ENCODE measurements around the gene MAP4K3. TPM values are rescaled to one million over a fixed set of nuclear protein-coding genes. Genes with fewer than 3 reads are reported as not detected.

Gene MAP4K3
- total RNA-seq, 6 donors from 2014 or later = 29.8 to 83.6 (median 51.1) TPM

DNA sequence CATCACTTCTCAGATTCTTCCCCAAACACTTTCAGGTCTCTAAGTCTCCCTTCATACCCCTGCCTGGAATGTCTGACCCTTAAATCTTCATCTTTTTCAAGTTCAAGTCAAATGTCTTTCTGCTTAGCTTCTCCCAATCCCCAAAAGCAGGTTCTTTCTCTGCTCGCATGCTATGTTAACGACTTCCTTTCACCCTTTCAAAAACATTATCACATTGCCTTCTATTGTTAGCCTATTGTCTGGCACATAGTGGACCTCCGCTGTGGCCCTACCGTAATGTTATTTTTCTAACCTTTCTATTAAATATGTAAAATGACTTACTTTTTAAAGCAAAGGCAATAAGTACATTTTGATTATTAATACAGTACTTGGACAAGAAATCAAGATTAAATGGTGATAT, 195.5 kb downstream of the MAP4K3 start:
- H3K9me3 ChIP-seq = no peaks in the 10 kb centered on the region
- no peak overlapping the region for H3K27ac ChIP-seq
- ATAC-seq (ENCODE audit: low FRiP score in 2 of 2) (no peak), DNase-seq (no peak)
- TF ChIP-seq POLR2AphosphoS5 (IDR thresholded peaks at IDR 0.05) = no peak
- no peak for TF ChIP-seq EP300 (IDR thresholded peaks at IDR 0.05)
- no peak for TF ChIP-seq CTCF (IDR thresholded peaks at IDR 0.05)
- no peak for TF ChIP-seq POLR2A (IDR thresholded peaks at IDR 0.05)
- H3K4me1 ChIP-seq = peaks cover 0 to 3% (median 0%) of the 10 kb centered on the region in 4 donors
- WGBS, 2 donors = 50 to 63% methylated on average over 4 of the region's 4 CpGs
- no peaks in the 10 kb centered on the region for H3K27me3 ChIP-seq
- H3K4me3 ChIP-seq = no peak overlapping the region
- H3K36me3 ChIP-seq = no peaks in the 10 kb centered on the region

DNA sequence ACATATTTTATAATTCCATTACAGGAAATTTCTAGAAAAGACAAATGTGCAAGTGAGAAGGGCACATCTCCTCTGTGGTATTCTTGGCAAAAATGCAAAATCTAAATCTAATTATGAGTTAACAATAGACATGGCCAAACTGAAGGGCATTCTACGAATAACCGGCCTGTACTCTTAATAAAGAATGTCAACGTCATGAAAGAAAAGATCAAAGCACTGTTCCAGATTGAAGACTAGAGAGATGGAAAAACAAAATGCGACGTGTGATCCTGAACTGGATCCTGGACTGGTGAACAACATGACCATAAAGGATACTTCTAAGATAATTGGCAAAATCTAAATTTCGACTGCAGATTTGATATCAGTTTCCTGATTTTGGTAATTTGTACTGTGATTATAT, 196.3 kb downstream of the MAP4K3 start:
- ATAC-seq (ENCODE audit: low FRiP score in 2 of 2) (no peak), DNase-seq (no peak)
- no peak for TF ChIP-seq CTCF (IDR thresholded peaks at IDR 0.05)
- TF ChIP-seq EP300 (IDR thresholded peaks at IDR 0.05) = no peak
- TF ChIP-seq POLR2A (IDR thresholded peaks at IDR 0.05) = no peak
- no peak for TF ChIP-seq POLR2AphosphoS5 (IDR thresholded peaks at IDR 0.05)
- peaks cover 0 to 3% (median 0%) of the 10 kb centered on the region in 4 donors for H3K4me1 ChIP-seq
- no peaks in the 10 kb centered on the region for H3K36me3 ChIP-seq
- no peaks in the 10 kb centered on the region for H3K9me3 ChIP-seq
- no peak overlapping the region for H3K4me3 ChIP-seq
- no peak overlapping the region for H3K27ac ChIP-seq
- no peaks in the 10 kb centered on the region for H3K27me3 ChIP-seq
- WGBS, 2 donors = 90 to 92% methylated on average over 6 of the region's 6 CpGs

GRCh38 chr2:39234754-39235153, 202.3 kb downstream of the MAP4K3 start:
- Histone ChIP-seq H3K4me3 (no peak overlapping the region), H3K27ac (no peak overlapping the region), H3K9me3 (no peaks in the 10 kb centered on the region), H3K27me3 (no peaks in the 10 kb centered on the region), H3K4me1 (peaks cover 0 to 4% (median 0%) of the 10 kb centered on the region in 4 donors), H3K36me3 (no peaks in the 10 kb centered on the region)
- WGBS, 2 donors = 93 to 100% methylated on average over 1 of the region's 1 CpG
- no peak for TF ChIP-seq EP300 (IDR thresholded peaks at IDR 0.05)
- no peak for TF ChIP-seq POLR2AphosphoS5 (IDR thresholded peaks at IDR 0.05)
- TF ChIP-seq POLR2A (IDR thresholded peaks at IDR 0.05) = no peak
- DNase-seq = peak in 1 of 2 donors; percentile 64
- ATAC-seq (ENCODE audit: low FRiP score in 2 of 2) = no peak

GRCh38 chr2:39232141-39232540, 204.9 kb downstream of the MAP4K3 start:
- Histone ChIP-seq H3K9me3 (no peaks in the 10 kb centered on the region), H3K4me3 (no peak overlapping the region), H3K27ac (no peak overlapping the region), H3K27me3 (no peaks in the 10 kb centered on the region), H3K4me1 (peaks cover 9 to 15% (median 12%) of the 10 kb centered on the region in 4 donors), H3K36me3 (no peaks in the 10 kb centered on the region)
- no peak for ATAC-seq (ENCODE audit: low FRiP score in 2 of 2)
- no peak for DNase-seq
- no peak for TF ChIP-seq POLR2AphosphoS5 (IDR thresholded peaks at IDR 0.05)
- TF ChIP-seq EP300 (IDR thresholded peaks at IDR 0.05) = no peak
- TF ChIP-seq POLR2A (IDR thresholded peaks at IDR 0.05) = no peak

GRCh38 chr2:39228413-39229209, 208.5 kb downstream of the MAP4K3 start:
- 31 to 32% methylated on average over 19 of the region's 19 CpGs for WGBS, 2 donors
- Histone ChIP-seq H3K4me1 (peaks cover 9 to 15% (median 12%) of the 10 kb centered on the region in 4 donors), H3K27me3 (no peaks in the 10 kb centered on the region), H3K9me3 (no peaks in the 10 kb centered on the region), H3K27ac (no peak overlapping the region), H3K36me3 (no peaks in the 10 kb centered on the region), H3K4me3 (peak overlapping the region in 2 of 4 donors; percentile 24 to 25)
- ATAC-seq (ENCODE audit: low FRiP score in 2 of 2) (peak in 1 of 2 donors; percentile 39), DNase-seq (no peak)
- TF ChIP-seq EP300 (IDR thresholded peaks at IDR 0.05) (no peak), CTCF (IDR thresholded peaks at IDR 0.05) (no peak)

All from upper lobe of left lung (tissue), 6 donors.